HFFc6 (cell line): ENCODE results near the gene POR. TPM values are rescaled to one million over a fixed set of nuclear protein-coding genes. Genes with fewer than 3 reads are reported as not detected.
"Not testable (repeated sequence)": the region's sequence is repeated elsewhere in the genome, so short reads cannot be mapped to it uniquely, and the experiment has no call there.

Experiments used
- DNase-seq: peaks from one replicate; pipeline ENCODE4 v3.0.0-alpha.2; 2018
- H3K27ac Mint-ChIP-seq: 2 replicates; pipeline ENCODE4 v1.8.0; 2020; ENCODE audit warnings: mild to moderate bottlenecking, mixed read lengths
- H3K27me3 Mint-ChIP-seq: 2 replicates; pipeline ENCODE4 v1.8.0; 2021; ENCODE audit warnings: mild to moderate bottlenecking, moderate library complexity, mixed read lengths; ENCODE audit not compliant: insufficient read depth
- H3K36me3 Mint-ChIP-seq: 2 replicates; pipeline ENCODE4 v1.8.0; 2021; ENCODE audit warnings: low read depth, mixed read lengths
- H3K4me1 Mint-ChIP-seq: 2 replicates; pipeline ENCODE4 v1.8.0; 2020; ENCODE audit warnings: low read depth, mixed read lengths
- H3K4me3 Mint-ChIP-seq: 2 replicates; pipeline ENCODE4 v1.8.0; 2020; ENCODE audit warnings: mild to moderate bottlenecking, moderate library complexity, mixed read lengths
- H3K9me3 Mint-ChIP-seq: 2 replicates; pipeline ENCODE4 v1.8.0; 2020; ENCODE audit warnings: mild to moderate bottlenecking, mixed read lengths
- CTCF ChIP-seq: fragments of 200-600 bp; sonication (generic); IDR thresholded peaks from 2 replicates; pipeline ENCODE4 v1.5.0; 2021; ENCODE audit warnings: antibody characterized with exemption, mild to moderate bottlenecking
- total RNA-seq, 6 experiments: library from RNA; stranded (reverse); fragmentation: NEBNext Ultra II Directional; extraction: Animal tissue kit (Norgen Biotek cat#: 25700); gene quantifications; 2 replicates in 1 of 6; 3 replicates in 5 of 6; pipeline ENCODE4 v1.2.3, GENCODE V29; 2021

Gene POR
- total RNA-seq, 6 experiments from 2014 or later = 48.2 to 69.3 (median 49.4) TPM

- no peak for TF ChIP-seq CTCF
- Mint-ChIP-seq H3K4me1 (peaks cover 3% of the 10 kb centered on the region; the same call in 1 of the 2 replicates), H3K36me3 (peaks cover 16% of the 10 kb centered on the region), H3K27ac (no peak overlapping the region), H3K9me3 (no peaks in the 10 kb centered on the region), H3K4me3 (no peak overlapping the region), H3K27me3 (no peaks in the 10 kb centered on the region)
- DNase-seq = no peak
Observed at GRCh38 chr7:76003351-76003750, 88.4 kb downstream of the POR start.

GRCh38 chr7:76005004-76005403 lies 90.0 kb downstream of the POR start:
- H3K4me3 Mint-ChIP-seq, H3K27me3 Mint-ChIP-seq, DNase-seq, H3K9me3 Mint-ChIP-seq, H3K27ac Mint-ChIP-seq, H3K36me3 Mint-ChIP-seq: not testable (repeated sequence)
- peaks cover 19% of the 10 kb centered on the region for H3K4me1 Mint-ChIP-seq

DNA sequence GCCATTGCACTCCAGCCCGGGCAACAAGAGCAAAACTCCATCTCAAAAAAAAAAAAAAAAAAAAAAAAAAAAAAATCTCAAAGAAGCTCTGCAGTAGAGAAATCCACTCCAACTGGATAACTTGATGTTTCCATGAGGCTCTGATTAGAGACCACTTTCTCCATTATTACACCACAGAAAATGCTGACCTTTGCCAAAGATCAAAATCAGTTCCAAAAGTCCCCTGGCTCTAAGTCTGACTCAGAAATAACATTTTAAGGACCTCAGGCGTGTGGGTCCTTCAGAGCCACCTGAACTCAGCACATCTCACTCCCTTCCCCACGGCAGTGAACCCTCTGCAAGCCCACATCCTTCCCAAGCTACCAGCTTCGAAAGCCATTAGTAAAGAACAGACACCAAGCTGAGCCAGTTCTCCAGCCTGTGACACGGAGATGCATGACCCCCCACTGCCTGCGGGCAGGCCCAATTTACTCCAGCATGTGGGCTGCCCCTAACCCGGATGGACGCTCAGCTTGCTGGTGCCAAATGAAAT lies 93.3 kb downstream of the POR start:
- H3K4me3 Mint-ChIP-seq = 0 out of 2 replicates have a peak overlapping the region, but pooled peaks have one; percentile 81
- TF ChIP-seq CTCF = no peak
- H3K4me1 Mint-ChIP-seq = peaks cover 39% of the 10 kb centered on the region
- H3K9me3 Mint-ChIP-seq = no peaks in the 10 kb centered on the region
- DNase-seq = no peak
- no peaks in the 10 kb centered on the region; the same call in 1 of the 2 replicates for H3K27me3 Mint-ChIP-seq
- peak overlapping the region; percentile 84; the same call in 1 of the 2 replicates for H3K27ac Mint-ChIP-seq
- peaks cover 4% of the 10 kb centered on the region for H3K36me3 Mint-ChIP-seq

- peak overlapping the region; percentile 81; the same call in 1 of the 2 replicates for H3K4me3 Mint-ChIP-seq
- H3K27ac Mint-ChIP-seq = peak overlapping the region; percentile 84; the same call in 1 of the 2 replicates
- DNase-seq = no peak
- H3K27me3 Mint-ChIP-seq = peaks cover 2% of the 10 kb centered on the region
- no peak for TF ChIP-seq CTCF
- peaks cover 39% of the 10 kb centered on the region for H3K4me1 Mint-ChIP-seq
- no peaks in the 10 kb centered on the region for H3K9me3 Mint-ChIP-seq
- H3K36me3 Mint-ChIP-seq = peaks cover 4% of the 10 kb centered on the region
Observed at GRCh38 chr7:76009672-76010600, 95.0 kb downstream of the POR start.

GRCh38 chr7:76011442-76011861 lies 96.5 kb downstream of the POR start:
- no peak for TF ChIP-seq CTCF
- no peaks in the 10 kb centered on the region; the same call in 1 of the 2 replicates for H3K36me3 Mint-ChIP-seq
- peak; percentile 52 for DNase-seq
- H3K4me3 Mint-ChIP-seq = peak overlapping the region; percentile 12
- H3K9me3 Mint-ChIP-seq = no peaks in the 10 kb centered on the region
- peaks cover 39% of the 10 kb centered on the region for H3K4me1 Mint-ChIP-seq
- peaks cover 2% of the 10 kb centered on the region for H3K27me3 Mint-ChIP-seq
- peak overlapping the region; percentile 73 for H3K27ac Mint-ChIP-seq
